Stimulated activated naive CD4-positive, alpha-beta T cell treated with Interleukin-2 at 50 U/mL for 16 hours (primary cell): ENCODE data around the gene ZNF142.

Experiments used
- DNase-seq: peaks from one replicate; lab custom pipeline; 2025; lab: John Stamatoyannopoulos, UW

The ZNF142 gene

GRCh38 chr2:218648088-218648786 is 11.2 kb downstream of the ZNF142 start:
- peak; percentile 24 for DNase-seq

- DNase-seq, result no peak
These were observed 14.3 kb downstream of the ZNF142 start for GRCh38 chr2:218645126-218645525.

GRCh38 chr2:218644721-218645120 is 14.7 kb downstream of the ZNF142 start:
- no peak for DNase-seq

GRCh38 chr2:218643751-218644310 is 15.6 kb downstream of the ZNF142 start:
- DNase-seq, result no peak

GRCh38 chr2:218642786-218643185 is 16.6 kb downstream of the ZNF142 start:
- DNase-seq, result no peak

- DNase-seq, result no peak
These were observed 17.2 kb downstream of the ZNF142 start for GRCh38 chr2:218642121-218642656.

- no peak for DNase-seq
These were observed 21.1 kb downstream of the ZNF142 start for GRCh38 chr2:218638372-218638771.

- no peak for DNase-seq
These were observed 23.7 kb downstream of the ZNF142 start for GRCh38 chr2:218635719-218636118.

GRCh38 chr2:218631837-218632236 is 27.6 kb downstream of the ZNF142 start:
- no peak for DNase-seq

- no peak for DNase-seq
These were observed 31.5 kb downstream of the ZNF142 start for GRCh38 chr2:218627939-218628338.

GRCh38 chr2:218626369-218626768 is 33.1 kb downstream of the ZNF142 start:
- no peak for DNase-seq

GRCh38 chr2:218623366-218623705 is 36.1 kb downstream of the ZNF142 start:
- no peak for DNase-seq

GRCh38 chr2:218622606-218623365 is 36.6 kb downstream of the ZNF142 start:
- DNase-seq, result no peak

- DNase-seq, result no peak
These were observed 38.4 kb downstream of the ZNF142 start for GRCh38 chr2:218621007-218621406.

- DNase-seq, result no peak
These were observed 41.1 kb downstream of the ZNF142 start for GRCh38 chr2:218618102-218618860.

- no peak for DNase-seq
These were observed 43.5 kb downstream of the ZNF142 start for GRCh38 chr2:218615868-218616315.

- DNase-seq, result no peak
These were observed 51.8 kb downstream of the ZNF142 start, which contains the start of gene PLCD4 for GRCh38 chr2:218607436-218608115. PLCD4 (plus strand) TSS chr2:218607899; CDS start chr2:218615740, 7,841 bp downstream.

GRCh38 chr2:218605432-218605831 is 54.0 kb downstream of the ZNF142 start:
- no peak for DNase-seq
